Activated B cell treated with CpG ODN at 0.5 μM for 24 hours (primary cell): ENCODE data around the gene GGTLC1. TPM values are rescaled to one million over a fixed set of nuclear protein-coding genes. Genes with fewer than 3 reads are reported as not detected.

Source experiments
- ATAC-seq: fragments of 200-7000 bp; cut with Tn5 transposase; one replicate; pipeline ENCODE4 v1.10.0; 2021; ENCODE audit warnings: low read depth, mild to moderate bottlenecking, moderate library complexity
- CTCF ChIA-PET: fragments of 350-600 bp; sonication (Branson Sonifier 250); formaldehyde crosslinking; loops from one replicate; lab custom pipeline; 2021; ENCODE audit warnings: antibody characterized with exemption; lab: Charles Lee
- POLR2A ChIA-PET: fragments of 350-600 bp; sonication (Branson Sonifier 250); formaldehyde crosslinking; loops from one replicate; lab custom pipeline; 2021; ENCODE audit warnings: antibody characterized with exemption; lab: Charles Lee
- DNase-seq: peaks from one replicate; pipeline ENCODE4 v3.0.0; 2022
- H3K27ac Mint-ChIP-seq: one replicate; pipeline ENCODE4 v1.8.0; 2020; ENCODE audit warnings: mixed read lengths
- H3K27me3 Mint-ChIP-seq: one replicate; pipeline ENCODE4 v1.8.0; 2021; ENCODE audit warnings: mixed read lengths
- H3K36me3 Mint-ChIP-seq: one replicate; pipeline ENCODE4 v1.8.0; 2021; ENCODE audit warnings: low read depth, mixed read lengths
- H3K4me1 Mint-ChIP-seq: one replicate; pipeline ENCODE4 v1.8.0; 2021; ENCODE audit warnings: mixed read lengths
- H3K4me3 Mint-ChIP-seq: one replicate; pipeline ENCODE4 v1.8.0; 2020; ENCODE audit warnings: mild to moderate bottlenecking, mixed read lengths
- H3K9me3 Mint-ChIP-seq: one replicate; pipeline ENCODE4 v1.8.0; 2020; ENCODE audit warnings: mixed read lengths
- CTCF ChIP-seq: fragments of 200-600 bp; IDR thresholded peaks from one replicate; pipeline ENCODE4 v1.8.0; 2022; ENCODE audit warnings: antibody characterized with exemption, mild to moderate bottlenecking
- intact Hi-C: fragments of 100-400 bp; cut with micrococcal nuclease; formaldehyde crosslinking; loops from one replicate; pipeline ENCODE4 v1.15.1; 2024
- total RNA-seq: library from RNA; stranded (reverse); gene quantifications from 2 replicates; pipeline ENCODE4 v1.2.3, GENCODE V29; 2022

Gene GGTLC1
- total RNA-seq, 1 donor from 2014 or later: not detected

- Mint-ChIP-seq H3K27me3 (peaks cover 1% of the 10 kb centered on the region), H3K4me3 (no peak overlapping the region), H3K27ac (no peak overlapping the region), H3K9me3 (peaks cover 5% of the 10 kb centered on the region), H3K36me3 (no peaks in the 10 kb centered on the region), H3K4me1 (no peaks in the 10 kb centered on the region)
- ATAC-seq (no peak), DNase-seq (no peak)
- TF ChIP-seq CTCF: no peak
- ChIA-PET POLR2A (no interaction called here), CTCF (no interaction called here)
- intact Hi-C loops: no loop called here
Observed at GRCh38 chr20:23966298-23966697, 22.3 kb downstream of the GGTLC1 start.

GRCh38 chr20:23963941-23964340 is 24.6 kb downstream of the GGTLC1 start:
- intact Hi-C loops: no loop called here
- Mint-ChIP-seq H3K4me1 (no peaks in the 10 kb centered on the region), H3K27ac (no peak overlapping the region), H3K36me3 (no peaks in the 10 kb centered on the region), H3K9me3 (peaks cover 5% of the 10 kb centered on the region), H3K4me3 (no peak overlapping the region), H3K27me3 (peaks cover 6% of the 10 kb centered on the region)
- ATAC-seq (no peak), DNase-seq (no peak)
- CTCF ChIA-PET: no interaction called here
- no peak for TF ChIP-seq CTCF
- POLR2A ChIA-PET: no interaction called here

GRCh38 chr20:23962272-23962671 is 26.3 kb downstream of the GGTLC1 start:
- Mint-ChIP-seq H3K27me3 (peaks cover 6% of the 10 kb centered on the region), H3K4me1 (no peaks in the 10 kb centered on the region), H3K27ac (no peak overlapping the region), H3K9me3 (peaks cover 5% of the 10 kb centered on the region), H3K4me3 (no peak overlapping the region), H3K36me3 (no peaks in the 10 kb centered on the region)
- TF ChIP-seq CTCF: no peak
- ATAC-seq (no peak), DNase-seq (no peak)
- intact Hi-C loops: no loop called here
- ChIA-PET CTCF (no interaction called here), POLR2A (no interaction called here)

- no peak for TF ChIP-seq CTCF
- ChIA-PET POLR2A (no interaction called here), CTCF (no interaction called here)
- H3K36me3 Mint-ChIP-seq: no peaks in the 10 kb centered on the region
- no peak overlapping the region for H3K27ac Mint-ChIP-seq
- intact Hi-C loops: no loop called here
- H3K4me3 Mint-ChIP-seq: no peak overlapping the region
- H3K9me3 Mint-ChIP-seq: peaks cover 3% of the 10 kb centered on the region
- DNase-seq: no peak
- no peak for ATAC-seq
- H3K4me1 Mint-ChIP-seq: no peaks in the 10 kb centered on the region
- H3K27me3 Mint-ChIP-seq: peaks cover 6% of the 10 kb centered on the region
Observed at GRCh38 chr20:23959054-23959453, 29.5 kb downstream of the GGTLC1 start.

GRCh38 chr20:23955896-23956295 is 32.7 kb downstream of the GGTLC1 start:
- no peaks in the 10 kb centered on the region for H3K9me3 Mint-ChIP-seq
- H3K4me1 Mint-ChIP-seq: no peaks in the 10 kb centered on the region
- no peak overlapping the region for H3K27ac Mint-ChIP-seq
- H3K27me3 Mint-ChIP-seq: peaks cover 2% of the 10 kb centered on the region
- no peak overlapping the region for H3K4me3 Mint-ChIP-seq
- ChIA-PET POLR2A (interaction anchor here (0.7 kb wide), 1 partner anchor 17 kb away, joined by 3 read pairs; no protein-coding TSS in a partner anchor), CTCF (no interaction called here)
- ATAC-seq: no peak
- TF ChIP-seq CTCF: no peak
- intact Hi-C loops: no loop called here
- DNase-seq: no peak
- no peaks in the 10 kb centered on the region for H3K36me3 Mint-ChIP-seq
